Kidney (tissue), 14 donors: ENCODE results near the gene PMEPA1. TPM values are rescaled to one million over a fixed set of nuclear protein-coding genes. Genes with fewer than 3 reads are reported as not detected.

Experiments
- DNase-seq, 5 donors: peaks; one replicate each; pipeline ENCODE4 v3.0.0-alpha.2; 2013 to 2020
- FAIRE-seq: peaks from 2 replicates; lab custom pipeline; 2012; peaks lifted over from hg19 to GRCh38; lab: Jason Lieb, UNC
- H3K27ac ChIP-seq, 2 donors: one replicate each; pipeline ENCODE4 v1.7.0; 2013; ENCODE audit warnings: low read depth in 2 of 2, low read length in 2 of 2, inconsistent platforms in 1 of 2
- H3K27me3 ChIP-seq: one replicate; pipeline ENCODE4 v1.7.1; 2013; ENCODE audit warnings: low read length, inconsistent platforms; ENCODE audit not compliant: control insufficient read depth, insufficient read depth
- H3K36me3 ChIP-seq, 3 donors: one replicate each; pipeline versions ENCODE4 v1.7.0 to v1.7.1; 2013; ENCODE audit warnings: low read length in 3 of 3, control low read depth in 1 of 3, inconsistent platforms in 1 of 3; ENCODE audit not compliant: insufficient read depth in 3 of 3, control insufficient read depth in 2 of 3
- H3K4me1 ChIP-seq, 3 donors: one replicate each; pipeline versions ENCODE4 v1.7.0 to v1.7.1; 2013; ENCODE audit warnings: low read length in 3 of 3, inconsistent platforms in 1 of 3, low read depth in 1 of 3; ENCODE audit not compliant: control insufficient read depth in 2 of 3, insufficient read depth in 2 of 3
- H3K4me3 ChIP-seq, 3 donors: one replicate each; pipeline versions ENCODE4 v1.7.0 to v1.8.1; 2013; ENCODE audit warnings: low read length in 3 of 3, control low read depth in 1 of 3, inconsistent platforms in 1 of 3
- H3K9ac ChIP-seq, 3 donors: one replicate each; pipeline versions ENCODE4 v1.7.0 to v1.7.1; 2013; ENCODE audit warnings: low read length in 3 of 3, control low read depth in 1 of 3, inconsistent platforms in 1 of 3
- H3K9me3 ChIP-seq, 3 donors: one replicate each; pipeline versions ENCODE4 v1.7.0 to v1.7.1; 2013; ENCODE audit warnings: low read length in 3 of 3, control low read depth in 1 of 3, inconsistent platforms in 1 of 3; ENCODE audit not compliant: control insufficient read depth in 2 of 3, insufficient read depth in 1 of 3
- intact Hi-C: fragments of 100-400 bp; cut with DNase I; formaldehyde crosslinking; loops from one replicate; pipeline ENCODE4 v1.11.1; 2022
- polyA plus RNA-seq: library from polyadenylated mRNA; stranded (reverse); fragments of 350-450 nt; fragmentation: Illumina TruSeq; extraction: RNeasy Lipid Tissue Mini Kit (QIAGEN cat#74804); gene quantifications from one replicate; pipeline ENCODE4 v1.2.3, GENCODE V29; 2014; ENCODE audit warnings: low read depth, low replicate concordance; ENCODE audit not compliant: insufficient read depth
- total RNA-seq: library from RNA; stranded (reverse); fragmentation: NEBNext Ultra II Directional; extraction: Animal tissue kit (Norgen Biotek cat#: 25700); gene quantifications from one replicate; pipeline ENCODE4 v1.2.1, GENCODE V29; 2021
- TF ChIP-seq, protein P1 (sequence below): IDR thresholded peaks from 3 replicates; pipeline ENCODE4 v1.5.1; 2012; ENCODE audit warnings: mild to moderate bottlenecking, moderate library complexity, borderline replicate concordance; ENCODE audit not compliant: insufficient read depth; ENCODE audit errors: extremely low read depth
- donor health status: control.
- donor health status: control.
- donor health status: control.
- donor health status: control.
- donor health status: control.
- donor health status: DM: yes; HTN: yes; CAD: no.
- donor health status: Normal renal cell carcinoma (clear cell type).

Gene PMEPA1
- total and polyA plus RNA-seq, 2 donors from 2014 or later, result 12.9 to 30.4 TPM

- no peak for FAIRE-seq
- no peaks in the 10 kb centered on the region for H3K9me3 ChIP-seq
- intact Hi-C loops, result no loop called here
- H3K27me3 ChIP-seq, result no peaks in the 10 kb centered on the region
- peaks cover 0 to 13% (median 0%) of the 10 kb centered on the region in 3 donors for H3K4me1 ChIP-seq
- TF ChIP-seq, protein P1, sequence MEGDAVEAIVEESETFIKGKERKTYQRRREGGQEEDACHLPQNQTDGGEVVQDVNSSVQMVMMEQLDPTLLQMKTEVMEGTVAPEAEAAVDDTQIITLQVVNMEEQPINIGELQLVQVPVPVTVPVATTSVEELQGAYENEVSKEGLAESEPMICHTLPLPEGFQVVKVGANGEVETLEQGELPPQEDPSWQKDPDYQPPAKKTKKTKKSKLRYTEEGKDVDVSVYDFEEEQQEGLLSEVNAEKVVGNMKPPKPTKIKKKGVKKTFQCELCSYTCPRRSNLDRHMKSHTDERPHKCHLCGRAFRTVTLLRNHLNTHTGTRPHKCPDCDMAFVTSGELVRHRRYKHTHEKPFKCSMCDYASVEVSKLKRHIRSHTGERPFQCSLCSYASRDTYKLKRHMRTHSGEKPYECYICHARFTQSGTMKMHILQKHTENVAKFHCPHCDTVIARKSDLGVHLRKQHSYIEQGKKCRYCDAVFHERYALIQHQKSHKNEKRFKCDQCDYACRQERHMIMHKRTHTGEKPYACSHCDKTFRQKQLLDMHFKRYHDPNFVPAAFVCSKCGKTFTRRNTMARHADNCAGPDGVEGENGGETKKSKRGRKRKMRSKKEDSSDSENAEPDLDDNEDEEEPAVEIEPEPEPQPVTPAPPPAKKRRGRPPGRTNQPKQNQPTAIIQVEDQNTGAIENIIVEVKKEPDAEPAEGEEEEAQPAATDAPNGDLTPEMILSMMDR, result no peak
- H3K9ac ChIP-seq, result no peak overlapping the region
- H3K27ac ChIP-seq, result no peak overlapping the region
- no peak overlapping the region for H3K4me3 ChIP-seq
- DNase-seq, result no peak
- H3K36me3 ChIP-seq, result no peaks in the 10 kb centered on the region
These were observed 12.3 kb downstream of the PMEPA1 start for GRCh38 chr20:57697543-57697942.

DNA sequence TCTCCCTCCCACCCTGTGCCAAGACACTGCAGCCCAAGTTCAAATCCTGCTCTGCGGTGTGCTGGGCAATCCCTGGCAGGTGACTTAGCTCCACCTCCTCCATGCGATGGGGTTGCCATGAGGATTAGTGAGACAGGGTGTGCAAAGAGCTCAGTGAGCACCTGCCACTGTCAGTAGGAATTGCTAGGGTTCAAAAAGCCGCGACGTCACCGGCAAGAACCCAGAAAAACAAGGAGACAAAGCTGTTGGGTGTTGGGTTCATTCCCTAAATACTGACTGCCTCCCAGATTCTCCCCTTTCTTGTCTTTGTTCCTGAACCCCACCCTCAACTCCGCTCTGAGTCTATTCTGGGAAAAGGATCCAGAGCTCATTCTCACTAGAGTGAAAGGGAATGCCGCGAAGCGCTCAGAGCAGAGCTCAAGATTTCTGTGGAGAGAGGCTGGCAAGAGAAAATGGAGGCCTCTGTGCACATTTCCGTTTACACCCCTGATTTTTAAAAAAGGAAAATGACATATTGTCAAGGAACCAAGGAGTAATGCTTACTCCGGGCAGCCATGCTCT, 13.3 kb downstream of the PMEPA1 start:
- H3K9ac ChIP-seq, result no peak overlapping the region
- H3K27me3 ChIP-seq, result no peaks in the 10 kb centered on the region
- H3K4me3 ChIP-seq, result no peak overlapping the region
- TF ChIP-seq, protein P1, result no peak
- H3K4me1 ChIP-seq, result peaks cover 0 to 13% (median 0%) of the 10 kb centered on the region in 3 donors
- FAIRE-seq, result no peak
- intact Hi-C loops, result no loop called here
- no peaks in the 10 kb centered on the region for H3K36me3 ChIP-seq
- no peaks in the 10 kb centered on the region for H3K9me3 ChIP-seq
- no peak overlapping the region for H3K27ac ChIP-seq
- no peak for DNase-seq

GRCh38 chr20:57695940-57696339, 13.9 kb downstream of the PMEPA1 start:
- intact Hi-C loops, result no loop called here
- no peaks in the 10 kb centered on the region for H3K27me3 ChIP-seq
- TF ChIP-seq, protein P1, result no peak
- H3K4me3 ChIP-seq, result no peak overlapping the region
- no peak for DNase-seq
- H3K27ac ChIP-seq, result no peak overlapping the region
- FAIRE-seq, result no peak
- peaks cover 0 to 13% (median 0%) of the 10 kb centered on the region in 3 donors for H3K4me1 ChIP-seq
- no peaks in the 10 kb centered on the region for H3K36me3 ChIP-seq
- no peak overlapping the region for H3K9ac ChIP-seq
- no peaks in the 10 kb centered on the region for H3K9me3 ChIP-seq

DNA sequence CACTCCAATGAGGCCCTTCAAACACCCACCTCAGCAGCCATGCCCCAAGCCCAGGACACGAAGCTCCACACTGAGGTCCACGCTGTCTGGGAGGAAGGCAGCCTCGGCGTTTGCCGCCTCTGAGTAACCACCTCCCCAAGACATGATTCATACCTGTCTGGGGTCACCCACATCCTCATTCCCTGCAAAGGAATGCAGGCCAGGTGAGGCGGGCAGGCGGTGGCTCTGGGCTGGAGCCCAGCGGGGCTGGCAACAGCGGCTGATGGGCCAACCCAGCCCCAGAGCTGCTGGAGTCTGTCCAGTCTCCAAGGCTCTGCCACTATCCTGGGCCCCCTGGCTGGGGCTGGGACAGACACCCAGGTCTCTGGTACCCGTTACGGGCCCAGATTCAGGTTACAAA, 14.8 kb downstream of the PMEPA1 start:
- no peak for FAIRE-seq
- Histone ChIP-seq H3K36me3 (no peaks in the 10 kb centered on the region), H3K4me1 (peaks cover 0 to 13% (median 0%) of the 10 kb centered on the region in 3 donors), H3K27me3 (no peaks in the 10 kb centered on the region), H3K9ac (no peak overlapping the region), H3K27ac (no peak overlapping the region), H3K4me3 (no peak overlapping the region), H3K9me3 (no peaks in the 10 kb centered on the region)
- DNase-seq, result peak in 1 of 5 donors; percentile 88
- TF ChIP-seq, protein P1, result no peak
- intact Hi-C loops, result no loop called here
